GM23338 (cell line): ENCODE data around the gene VPS36. TPM values are rescaled to one million over a fixed set of nuclear protein-coding genes. Genes with fewer than 3 reads are reported as not detected.
A peak's percentile ranks its signal among the peaks of the same experiment; 100 is the strongest.

Experiments
- ATAC-seq: fragments of 200-7000 bp; cut with Tn5 transposase; 3 replicates; pipeline ENCODE4 v1.9.1; 2020
- DNase-seq: peaks from one replicate; pipeline ENCODE4 v3.0.0-alpha.2; 2015; ENCODE audit warnings: low spot score
- H2AFZ ChIP-seq: fragments of 200-600 bp; sonication (generic); 2 replicates; pipeline ENCODE4 v1.8.0; 2016; ENCODE audit warnings: antibody characterized with exemption, mild to moderate bottlenecking, moderate library complexity
- H3F3A ChIP-seq: fragments of 200-600 bp; sonication (generic); replicated peaks from 2 replicates; pipeline ENCODE4 v1.8.0; 2017; ENCODE audit warnings: antibody characterized with exemption, mixed run types, low read depth
- H3K27ac ChIP-seq: fragments of 200-600 bp; sonication (generic); 2 replicates; pipeline ENCODE4 v1.6.1; 2016; ENCODE audit warnings: low read depth
- H3K27me3 ChIP-seq: fragments of 200-600 bp; sonication (generic); 2 replicates; pipeline ENCODE4 v1.8.0; 2016; ENCODE audit warnings: mild to moderate bottlenecking, mixed run types, moderate library complexity; ENCODE audit not compliant: insufficient read depth
- H3K36me3 ChIP-seq: fragments of 200-600 bp; sonication (generic); 2 replicates; pipeline ENCODE4 v1.8.0; 2016; ENCODE audit warnings: mild to moderate bottlenecking; ENCODE audit not compliant: insufficient read depth
- H3K4me1 ChIP-seq: fragments of 200-600 bp; sonication (generic); 2 replicates; pipeline ENCODE4 v1.8.0; 2016; ENCODE audit warnings: mild to moderate bottlenecking, moderate library complexity; ENCODE audit not compliant: insufficient read depth
- H3K4me2 ChIP-seq: fragments of 200-600 bp; sonication (generic); 2 replicates; pipeline ENCODE4 v1.7.1; 2017; ENCODE audit warnings: mixed run types
- H3K4me3 ChIP-seq: fragments of 200-600 bp; sonication (generic); 2 replicates; pipeline ENCODE4 v1.6.1; 2016; ENCODE audit warnings: mixed run types
- H3K79me2 ChIP-seq: fragments of 200-600 bp; sonication (generic); replicated peaks from 2 replicates; pipeline ENCODE4 v1.8.0; 2017; ENCODE audit warnings: mild to moderate bottlenecking; ENCODE audit not compliant: insufficient read depth
- H3K9me2 ChIP-seq: fragments of 200-600 bp; sonication (generic); 2 replicates; pipeline ENCODE4 v1.8.0; 2017; ENCODE audit not compliant: insufficient read depth
- H4K20me1 ChIP-seq: fragments of 200-600 bp; sonication (generic); replicated peaks from 2 replicates; pipeline ENCODE4 v1.8.0; 2017; ENCODE audit warnings: mild to moderate bottlenecking; ENCODE audit not compliant: insufficient read depth
- H3K27ac Mint-ChIP-seq: 2 replicates; pipeline ENCODE4 v1.8.0; 2020; ENCODE audit warnings: inconsistent platforms, mild to moderate bottlenecking, moderate library complexity, mixed read lengths
- H3K27me3 Mint-ChIP-seq: 3 replicates; pipeline ENCODE4 v1.8.0; 2022; ENCODE audit warnings: low read depth, mild to moderate bottlenecking, moderate library complexity, mixed read lengths, inconsistent platforms; ENCODE audit not compliant: insufficient read depth, poor library complexity
- H3K36me3 Mint-ChIP-seq: 3 replicates; pipeline ENCODE4 v1.8.0; 2021; ENCODE audit warnings: low read depth, mild to moderate bottlenecking, inconsistent platforms, moderate library complexity, mixed read lengths
- H3K4me1 Mint-ChIP-seq: 3 replicates; pipeline ENCODE4 v1.8.0; 2020; ENCODE audit warnings: mild to moderate bottlenecking, inconsistent platforms, mixed read lengths
- H3K4me3 Mint-ChIP-seq: 3 replicates; pipeline ENCODE4 v1.8.0; 2021; ENCODE audit warnings: moderate library complexity, mild to moderate bottlenecking, inconsistent platforms, mixed read lengths
- H3K9me3 Mint-ChIP-seq: 3 replicates; pipeline ENCODE4 v1.8.0; 2020; ENCODE audit warnings: moderate library complexity, mild to moderate bottlenecking, inconsistent platforms, mixed read lengths
- CREB1 ChIP-seq: fragments of 250-450 bp; sonication (Bioruptor Pico); IDR thresholded peaks from 2 replicates; pipeline ENCODE4 v1.5.0; 2020; ENCODE audit warnings: low read depth, mild to moderate bottlenecking, moderate library complexity
- CTCF ChIP-seq, 2 experiments: fragments of 200-600 bp in 1 of 2; sonication (generic) in 1 of 2; conservative IDR thresholded peaks; 2 replicates each; pipeline versions ENCODE4 v1.5.1 to v1.6.1; 2016 to 2017; ENCODE audit warnings: antibody characterized with exemption in 2 of 2, low read depth in 2 of 2, mild to moderate bottlenecking in 2 of 2, moderate library complexity in 1 of 2
- ETS1 ChIP-seq: IDR thresholded peaks from 2 replicates; pipeline ENCODE4 v1.6.1; 2016; ENCODE audit warnings: antibody characterized with exemption
- EZH2 ChIP-seq: fragments of 200-600 bp; sonication (generic); IDR thresholded peaks from one replicate; pipeline ENCODE4 v1.8.0; 2017; ENCODE audit warnings: antibody characterized with exemption, mild to moderate bottlenecking, low read depth; ENCODE audit not compliant: unreplicated experiment
- EZH2phosphoT487 ChIP-seq: fragments of 200-600 bp; sonication (generic); IDR thresholded peaks from one replicate; pipeline ENCODE4 v1.8.1; 2018; ENCODE audit warnings: antibody characterized with exemption; ENCODE audit not compliant: unreplicated experiment
- JUNB ChIP-seq: IDR thresholded peaks from one replicate; pipeline ENCODE4 v1.6.1; 2016; ENCODE audit warnings: antibody characterized with exemption; ENCODE audit not compliant: unreplicated experiment
- NANOG ChIP-seq: IDR thresholded peaks from 2 replicates; pipeline ENCODE4 v1.6.1; 2016; ENCODE audit warnings: antibody characterized with exemption, borderline replicate concordance
- POLR2AphosphoS5 ChIP-seq: IDR thresholded peaks from 2 replicates; pipeline ENCODE4 v1.6.1; 2016; ENCODE audit warnings: antibody characterized with exemption, low read depth
- REST ChIP-seq: IDR thresholded peaks from one replicate; pipeline ENCODE4 v1.6.1; 2018; ENCODE audit warnings: antibody characterized with exemption; ENCODE audit not compliant: unreplicated experiment
- ZNF114 ChIP-seq: fragments of 250-450 bp; sonication (Bioruptor Pico); IDR thresholded peaks from 2 replicates; pipeline ENCODE4 v1.5.0; 2020; ENCODE audit warnings: mild to moderate bottlenecking, moderate library complexity
- polyA plus RNA-seq: library from polyadenylated mRNA; unstranded; fragments of >200 nt; fragmentation: Nextera tagmentation; extraction: Ambion mirVana; gene quantifications from 2 replicates; pipeline ENCODE4 v1.2.1, GENCODE V29; 2016
- total RNA-seq: library from RNA; depleted of rRNA; stranded (reverse); fragments of >200 nt; shearing (Covaris generic); gene quantifications from 2 replicates; pipeline ENCODE4 v1.2.3, GENCODE V29; 2014

The VPS36 gene
- total and polyA plus RNA-seq, 2 experiments from 2014 or later, result 28.9 to 36.2 TPM

- TF ChIP-seq CTCF (conservative IDR thresholded peaks at IDR 0.05; ENCODE audit: low read depth in 2 of 2) (no peak), REST (no peak), NANOG (no peak), JUNB (no peak)
These were observed 43.8 kb downstream of the VPS36 start (continued) for GRCh38 chr13:52406629-52407028.

DNA sequence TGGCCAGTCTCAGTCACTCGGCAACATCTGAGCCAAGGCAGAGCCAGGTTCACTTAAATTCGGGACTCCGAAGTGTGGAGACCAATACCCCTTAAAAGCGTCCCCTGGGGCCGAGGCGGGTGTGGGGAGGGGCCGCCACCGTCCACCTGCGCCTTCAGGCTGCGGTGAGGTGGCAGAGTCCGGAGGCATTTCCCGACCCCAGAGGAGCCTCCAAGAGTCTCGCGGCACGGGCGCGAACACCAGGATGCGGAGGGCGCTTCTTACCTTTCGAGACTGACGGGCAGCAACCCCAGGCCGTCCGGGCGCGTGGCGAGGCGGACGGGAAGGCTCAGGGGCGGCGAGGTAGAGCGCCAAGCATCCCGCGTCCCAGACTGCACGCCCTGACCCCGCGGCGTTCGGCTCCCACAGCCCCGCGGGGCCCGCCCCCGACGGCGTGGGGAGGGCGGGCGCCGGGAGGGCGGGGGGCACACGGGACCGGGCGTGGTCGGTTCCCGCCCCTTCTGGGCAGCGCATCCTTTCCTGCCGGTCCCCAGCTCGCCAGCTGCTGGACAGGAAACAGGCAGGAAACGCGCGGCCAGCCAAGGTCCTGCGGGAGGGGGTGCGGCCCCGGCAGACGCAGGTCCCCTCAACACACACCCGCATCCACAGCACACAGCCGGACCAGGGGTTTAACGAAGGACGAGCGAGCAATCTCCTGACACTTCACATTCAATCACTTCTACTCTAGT is 44.5 kb downstream of the VPS36 start, which contains the start of gene THSD1:
THSD1 (minus strand) TSS at position 406 of the 728 bp plus-strand sequence. CDS start 3,572 bp downstream, outside the sequence.
- DNase-seq, result peak; percentile 71
- H3K4me3 Mint-ChIP-seq, result peak within 1 kb of the TSS; percentile 70
- TF ChIP-seq ZNF114 (no peak), EZH2 (peak; percentile 36)
- Histone ChIP-seq H4K20me1 (no peaks in the 10 kb centered on the region), H3K9me2 (no peaks in the 10 kb centered on the region), H3K36me3 (no peaks in the 10 kb centered on the region), H3F3A (no peaks in the 10 kb centered on the region), H3K27me3 (peaks cover 35% of the 10 kb centered on the region), H2AFZ (peak within 1 kb of the TSS; percentile 96), H3K4me3 (peak within 1 kb of the TSS; percentile 61), H3K4me2 (peak within 1 kb of the TSS; percentile 81), H3K79me2 (no peaks in the 10 kb centered on the region), H3K27ac (no peak within 1 kb of the TSS), H3K4me1 (no peaks in the 10 kb centered on the region; the same call in 1 of the 2 replicates)
- H3K9me3 Mint-ChIP-seq, result peaks cover 6% of the 10 kb centered on the region; the same call in 2 of the 3 replicates
- no peak within 1 kb of the TSS for H3K27ac Mint-ChIP-seq
- H3K4me1 Mint-ChIP-seq, result no peaks in the 10 kb centered on the region; the same call in 1 of the 3 replicates
- peaks cover 3% of the 10 kb centered on the region; the same call in 1 of the 3 replicates for H3K36me3 Mint-ChIP-seq
- ATAC-seq, result peak; percentile 82
- peaks cover 33% of the 10 kb centered on the region for H3K27me3 Mint-ChIP-seq

DNA sequence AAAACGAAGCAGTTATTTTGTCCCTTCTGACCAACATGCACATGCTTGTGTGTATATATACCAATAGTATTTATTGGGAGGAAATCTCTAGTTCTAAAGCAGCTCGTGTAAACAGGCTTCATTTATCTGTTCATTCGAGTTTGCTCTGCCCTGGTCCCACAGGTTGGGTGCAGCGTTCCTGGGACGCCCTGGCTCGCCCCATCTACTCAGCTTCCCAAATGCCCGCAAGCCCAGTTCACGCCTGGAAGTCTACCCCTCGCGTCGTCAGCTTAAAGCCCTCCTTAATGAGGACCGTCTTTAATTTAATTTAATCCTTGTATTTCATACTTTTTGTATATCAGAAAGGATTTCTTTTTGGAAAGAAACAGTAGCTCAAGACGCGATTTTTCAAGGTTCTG is 45.1 kb downstream of the VPS36 start:
- DNase-seq (peak; percentile 28), ATAC-seq (peak; percentile 75)
- Histone ChIP-seq H3K79me2 (no peaks in the 10 kb centered on the region), H3K27ac (no peak overlapping the region), H3K9me2 (no peaks in the 10 kb centered on the region), H3K4me2 (peak overlapping the region; percentile 81), H3K27me3 (peaks cover 35% of the 10 kb centered on the region), H2AFZ (peak overlapping the region; percentile 96), H3F3A (no peaks in the 10 kb centered on the region), H3K36me3 (no peaks in the 10 kb centered on the region), H3K4me1 (no peaks in the 10 kb centered on the region; the same call in 1 of the 2 replicates), H4K20me1 (no peaks in the 10 kb centered on the region), H3K4me3 (peak overlapping the region; percentile 61)
- Mint-ChIP-seq H3K27me3 (peaks cover 33% of the 10 kb centered on the region), H3K9me3 (peaks cover 6% of the 10 kb centered on the region; the same call in 2 of the 3 replicates), H3K36me3 (peaks cover 3% of the 10 kb centered on the region; the same call in 1 of the 3 replicates), H3K27ac (no peak overlapping the region), H3K4me3 (peak overlapping the region; percentile 70), H3K4me1 (no peaks in the 10 kb centered on the region; the same call in 1 of the 3 replicates)
- TF ChIP-seq ETS1 (no peak), EZH2phosphoT487 (no peak), POLR2AphosphoS5 (no peak), CTCF (conservative IDR thresholded peaks at IDR 0.05; ENCODE audit: low read depth in 2 of 2) (no peak), CREB1 (no peak), EZH2 (no peak)
